GM18498 (cell line): Measurements from ENCODE around the gene GATM.
"Not testable (repeated sequence)": the region's sequence is repeated elsewhere in the genome, so short reads cannot be mapped to it uniquely, and the experiment has no call there.

ENCODE experiments used
- ATAC-seq: cut with Tn5 transposase; IDR thresholded peaks from one replicate; pipeline ENCODE4 v1.9.1; 2021; ENCODE audit warnings: mild to moderate bottlenecking, moderate library complexity; ENCODE audit not compliant: unreplicated experiment

The GATM gene

DNA sequence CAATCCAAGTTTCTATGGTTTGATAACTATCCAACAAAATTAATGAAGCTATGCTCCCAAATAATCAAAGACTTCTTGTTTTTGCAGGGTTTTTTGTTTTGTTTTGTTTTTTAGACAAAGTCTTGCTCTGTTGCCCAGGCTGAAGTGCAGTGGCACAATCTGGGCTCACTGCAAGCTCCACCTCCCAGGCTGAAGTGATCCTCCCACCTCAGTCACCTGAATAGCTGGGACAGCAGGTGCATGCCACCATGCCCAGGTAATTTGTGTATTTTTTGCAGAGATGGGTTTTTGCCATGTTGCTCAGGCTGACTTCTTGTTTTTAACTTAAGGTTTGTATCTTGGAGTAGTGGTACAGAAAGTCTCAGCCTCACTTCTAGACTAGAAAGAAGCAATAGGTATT lies 11.0 kb upstream of the GATM start:
- ATAC-seq, result no peak

DNA sequence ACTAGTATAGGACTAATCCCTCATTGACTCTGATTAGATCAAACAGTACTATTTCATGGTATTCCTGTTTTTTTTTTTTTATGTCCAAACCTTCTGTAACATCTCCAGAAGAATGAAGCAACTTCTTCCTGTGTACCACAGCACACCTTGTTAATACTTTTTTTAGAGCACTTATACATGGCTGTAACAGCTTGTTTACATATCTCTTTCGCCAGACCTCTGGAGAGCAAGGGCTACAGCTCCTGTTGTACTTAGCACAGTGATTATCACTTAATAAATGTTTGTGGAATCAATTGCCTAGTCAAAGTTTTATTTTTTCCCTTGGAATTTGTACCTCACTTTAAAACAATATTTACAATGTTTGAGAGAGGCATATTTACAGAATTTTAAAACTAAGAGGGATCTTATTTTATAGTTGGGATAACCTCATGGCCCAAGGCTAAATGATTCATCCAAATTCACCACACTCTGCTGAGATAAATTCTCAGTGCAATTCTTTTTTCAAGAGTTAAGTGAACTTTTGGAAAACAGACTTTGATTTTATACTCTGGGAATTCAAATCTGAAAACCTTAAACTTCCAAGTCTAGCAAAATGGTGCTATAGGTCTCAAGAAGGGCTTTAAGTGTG lies 9.2 kb upstream of the GATM start:
- no peak for ATAC-seq

DNA sequence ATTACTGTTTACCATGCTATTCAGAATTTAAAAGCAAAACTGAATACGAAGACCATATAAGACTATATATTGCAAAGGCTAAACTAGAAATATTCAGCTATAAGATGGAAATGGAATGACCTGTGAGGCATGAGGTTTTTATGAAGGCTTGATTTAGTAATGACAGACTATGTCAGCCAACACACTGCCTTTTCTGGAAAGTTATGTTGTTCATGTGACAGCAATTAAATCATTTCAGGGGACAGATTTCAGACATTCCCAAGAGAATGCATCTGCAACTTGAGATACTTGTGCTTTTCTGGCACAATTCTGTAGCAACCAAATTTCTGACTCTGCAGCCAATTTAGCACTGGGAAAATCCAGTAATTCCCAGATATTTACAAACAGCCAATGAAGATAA lies 8.6 kb upstream of the GATM start:
- no peak for ATAC-seq

DNA sequence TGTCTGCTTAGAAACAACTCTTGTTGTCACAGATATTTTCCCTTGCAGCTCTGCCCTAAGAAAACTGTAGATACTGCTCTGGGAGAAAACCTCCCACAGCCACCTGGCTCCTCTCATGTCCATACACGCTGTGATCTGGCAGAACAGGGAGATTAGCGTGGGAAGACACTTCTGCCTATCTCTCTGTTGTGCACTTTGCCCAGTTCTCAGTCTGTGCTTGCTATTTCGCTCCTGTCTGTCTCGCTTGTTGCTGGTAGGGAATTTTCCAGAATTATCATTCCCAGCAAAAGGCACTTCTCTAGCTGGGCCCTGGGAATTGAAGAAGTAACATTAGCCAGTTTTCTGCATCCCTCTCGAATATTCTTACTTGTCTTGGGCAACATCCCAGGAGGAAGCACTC lies 8.1 kb upstream of the GATM start:
- ATAC-seq, result no peak

DNA sequence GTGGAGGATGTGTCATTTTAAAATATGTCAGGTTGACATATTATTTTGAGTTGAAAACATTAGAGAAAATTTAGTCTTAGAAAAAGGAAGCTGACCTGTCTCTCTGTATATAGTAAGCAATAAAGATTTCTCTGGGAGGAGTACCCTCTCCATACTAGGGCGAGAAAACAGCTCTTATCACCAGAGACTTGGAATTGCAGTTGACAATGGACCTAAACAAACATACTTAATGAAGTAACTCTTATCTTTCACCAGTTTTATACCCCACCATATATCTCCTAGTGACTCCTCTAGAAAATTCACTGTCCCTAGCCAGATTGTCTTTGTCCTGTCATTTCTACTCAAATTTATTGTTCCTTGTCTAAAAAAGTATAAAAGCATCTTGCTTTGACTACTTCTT lies 7.2 kb upstream of the GATM start:
- ATAC-seq, result no peak

DNA sequence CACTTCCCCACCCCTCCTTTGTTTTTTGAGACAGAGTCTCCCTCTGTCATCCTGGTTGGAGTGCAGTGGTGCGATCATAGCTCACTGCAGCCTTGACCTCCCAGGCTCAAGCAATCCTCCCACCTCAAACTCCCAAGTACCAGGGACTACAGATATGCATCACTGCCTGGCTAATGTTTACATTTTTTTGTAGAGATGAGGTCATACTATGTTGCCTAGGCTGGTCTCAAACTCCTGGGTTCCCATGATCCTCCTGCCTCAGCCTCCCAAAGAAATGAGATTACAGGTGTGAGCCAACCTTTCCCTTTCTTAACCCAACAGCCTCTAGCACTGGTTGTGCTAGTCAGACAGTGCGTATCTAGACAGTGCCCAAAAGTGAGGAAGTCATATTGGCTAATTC lies 6.4 kb upstream of the GATM start:
- ATAC-seq, result no peak

DNA sequence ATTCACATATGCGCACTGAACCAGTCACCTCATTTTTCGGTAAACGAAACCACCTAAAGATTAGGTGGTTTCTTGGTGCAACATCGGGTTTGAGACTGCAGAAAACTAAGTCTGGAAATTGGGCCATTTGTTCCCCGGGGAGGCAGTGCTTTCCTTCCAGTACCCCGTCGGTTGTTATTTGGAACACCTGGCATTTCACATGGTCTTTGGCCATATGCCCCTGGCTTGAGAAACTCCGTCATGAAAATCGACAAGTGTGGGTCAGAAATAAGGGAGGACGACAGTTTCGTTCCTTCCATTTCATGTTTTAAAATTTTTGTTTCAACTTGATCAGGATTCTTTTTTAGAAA lies 544 bp upstream of the GATM start:
- ATAC-seq, result no peak

DNA sequence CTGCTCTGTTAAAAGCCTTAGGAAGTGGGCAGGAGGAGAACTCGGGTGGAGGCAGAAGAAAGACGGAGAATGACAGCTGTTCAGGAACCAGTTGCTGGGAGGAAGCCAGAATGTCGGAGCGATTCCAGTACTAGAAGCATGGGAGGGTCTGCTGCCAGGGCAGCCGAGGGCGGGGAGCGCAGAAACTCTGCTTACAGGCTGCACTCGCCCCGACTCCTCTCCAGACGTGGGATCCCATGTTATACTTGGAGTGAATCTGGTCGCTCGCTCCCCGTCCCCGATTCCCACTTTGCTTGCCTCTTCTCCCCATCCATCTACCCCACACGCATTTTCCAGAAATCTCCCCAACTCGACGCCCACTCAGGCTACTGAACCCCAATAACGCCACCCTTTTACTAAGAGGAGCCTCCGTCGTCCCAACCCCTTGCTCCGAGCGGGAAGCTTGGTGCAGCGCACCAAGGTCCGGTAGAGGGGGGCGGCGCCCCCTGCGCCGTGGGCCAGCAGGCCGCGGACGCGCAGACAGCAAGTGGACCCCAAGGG lies 665 bp downstream of the GATM start:
- peak; percentile 38 for ATAC-seq

DNA sequence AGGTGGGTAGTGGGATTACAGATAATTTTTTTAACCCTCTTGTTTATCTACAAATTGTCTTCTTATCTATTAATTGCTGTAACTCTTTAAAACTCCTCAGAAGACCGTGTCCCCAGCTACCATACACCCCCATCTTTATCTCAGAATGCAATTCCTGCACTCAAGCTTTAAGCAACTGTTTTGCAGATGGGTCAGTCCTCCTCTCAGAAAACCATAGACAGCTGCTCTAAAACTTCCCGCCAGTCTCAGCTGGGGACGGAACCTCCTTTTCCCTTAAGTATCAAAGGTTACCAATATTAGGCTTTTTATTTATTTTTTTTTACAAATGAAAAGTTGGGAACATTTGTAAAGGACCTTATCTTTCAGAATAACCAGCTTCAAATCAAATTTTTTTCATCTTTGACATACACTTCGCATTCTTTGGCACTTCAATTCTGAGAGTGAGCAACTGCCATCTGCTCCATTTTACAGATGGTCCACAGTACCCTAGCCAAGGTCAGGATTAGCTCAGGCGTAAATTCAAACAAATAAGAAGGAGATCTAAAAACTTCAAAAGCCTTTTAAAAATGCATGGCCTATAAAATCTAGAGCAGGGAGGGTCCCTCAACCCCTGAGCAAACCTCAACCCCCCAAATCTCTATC lies 1.3 kb downstream of the GATM start:
- no peak for ATAC-seq

DNA sequence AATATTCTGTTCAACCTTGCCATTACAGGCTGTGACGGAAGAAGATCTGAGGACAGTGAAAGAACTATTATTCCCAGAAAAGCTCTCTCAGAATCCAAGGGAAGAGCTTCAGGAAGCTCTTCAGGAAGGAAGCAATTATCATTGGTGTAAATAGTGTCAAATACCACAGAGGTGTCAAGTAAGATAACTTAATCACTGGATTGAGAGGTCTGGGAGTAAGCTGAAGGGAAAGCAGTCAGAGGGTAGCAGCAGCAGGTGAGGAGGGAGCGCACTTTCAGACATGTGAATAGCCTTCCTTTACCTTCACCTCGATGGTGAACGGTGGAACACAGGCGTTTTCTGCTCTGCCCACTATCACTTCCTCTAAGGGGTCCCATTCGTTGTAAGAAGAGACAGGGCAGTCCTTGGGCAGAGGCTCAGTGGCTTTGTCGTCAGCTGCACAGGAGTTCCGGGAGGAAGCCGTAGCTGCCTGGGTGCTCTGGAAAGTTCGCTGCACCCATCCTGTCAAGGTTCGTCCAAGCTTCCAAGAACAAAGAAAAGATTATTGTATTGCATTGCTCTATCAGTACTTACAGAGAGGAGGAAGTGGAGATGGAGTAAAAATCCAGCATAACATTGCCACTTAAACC lies 1.9 kb downstream of the GATM start:
- no peak for ATAC-seq

DNA sequence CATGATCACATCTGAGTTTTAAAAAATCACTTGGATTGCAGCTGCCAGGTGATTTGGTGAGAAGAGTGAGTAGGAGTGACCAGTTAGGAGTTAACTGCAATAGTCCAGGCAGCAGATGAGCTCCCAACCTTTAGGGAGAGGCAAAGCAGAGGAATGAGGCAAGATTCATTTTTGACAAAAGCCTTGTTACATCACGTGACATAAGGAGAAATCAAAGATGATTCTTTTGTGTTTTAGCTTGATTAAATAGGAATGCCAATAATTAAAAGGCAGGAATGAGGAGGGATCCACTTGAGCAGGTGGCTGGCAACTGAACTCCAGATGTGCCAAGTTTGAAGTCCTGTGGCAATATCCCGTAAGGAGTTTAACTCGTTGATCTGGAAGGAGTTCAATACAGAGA lies 2.5 kb downstream of the GATM start:
- ATAC-seq, result no peak

DNA sequence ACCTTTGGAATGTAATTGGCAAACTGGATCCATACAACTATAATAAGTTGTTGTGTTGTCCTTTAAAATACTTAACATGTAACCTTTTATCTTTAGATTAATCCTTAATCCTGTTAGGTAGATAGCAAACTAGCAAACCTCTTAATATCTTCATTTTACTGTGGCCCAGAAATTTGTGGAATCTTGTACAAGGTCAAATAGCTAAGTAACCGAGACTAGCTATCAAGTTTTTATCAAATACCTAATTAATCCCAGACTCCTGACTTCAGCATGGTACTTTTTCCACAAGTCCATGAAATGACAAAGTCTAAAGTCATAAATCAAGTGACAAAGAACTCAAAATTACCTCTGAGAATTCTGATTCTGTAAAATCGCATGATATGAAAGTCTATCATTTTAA lies 4.4 kb downstream of the GATM start:
- ATAC-seq, result no peak

DNA sequence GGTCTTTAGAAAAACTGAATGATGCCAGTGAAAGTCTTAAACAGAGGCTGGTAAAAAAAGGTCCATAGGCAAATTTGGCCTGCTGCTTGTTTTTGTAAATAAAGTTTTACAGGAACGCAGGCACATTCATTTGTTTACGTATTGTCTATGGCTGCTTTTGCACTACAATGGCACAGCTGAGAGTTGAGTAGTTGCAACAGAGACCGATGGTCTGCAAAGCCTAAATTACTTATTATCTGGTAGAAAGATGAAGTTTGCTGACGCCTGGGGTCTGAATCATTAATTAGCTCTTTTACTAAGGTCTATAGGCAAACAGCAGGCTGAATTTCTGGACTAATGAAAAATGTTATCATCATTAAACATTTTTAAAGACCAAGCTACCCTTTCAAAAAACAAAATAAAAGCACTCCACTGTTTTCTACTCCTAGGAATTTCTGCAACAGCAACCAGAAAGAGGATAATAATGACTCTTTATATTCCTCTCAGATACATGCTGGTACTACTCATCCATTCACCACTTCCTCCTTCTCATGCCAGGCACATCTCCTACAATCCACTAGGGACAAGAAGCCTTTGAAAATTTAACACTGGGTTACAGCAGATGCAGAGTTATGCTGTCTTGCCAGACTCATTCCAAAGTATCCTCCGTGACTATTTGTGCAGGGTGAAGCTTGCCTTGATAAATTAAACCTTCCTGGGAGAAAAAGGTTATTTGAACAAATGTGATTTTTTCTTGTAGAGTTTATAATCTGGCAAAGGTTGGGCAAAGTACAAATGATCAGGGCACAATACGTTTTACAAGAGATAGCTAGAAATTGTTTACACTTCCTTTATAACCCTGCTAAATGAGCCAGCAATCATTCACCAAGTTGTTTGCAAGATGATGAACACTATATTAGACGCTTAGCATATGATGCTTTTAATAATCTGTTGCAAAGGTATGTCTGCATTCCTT lies 6.0 kb downstream of the GATM start:
- ATAC-seq, result no peak

DNA sequence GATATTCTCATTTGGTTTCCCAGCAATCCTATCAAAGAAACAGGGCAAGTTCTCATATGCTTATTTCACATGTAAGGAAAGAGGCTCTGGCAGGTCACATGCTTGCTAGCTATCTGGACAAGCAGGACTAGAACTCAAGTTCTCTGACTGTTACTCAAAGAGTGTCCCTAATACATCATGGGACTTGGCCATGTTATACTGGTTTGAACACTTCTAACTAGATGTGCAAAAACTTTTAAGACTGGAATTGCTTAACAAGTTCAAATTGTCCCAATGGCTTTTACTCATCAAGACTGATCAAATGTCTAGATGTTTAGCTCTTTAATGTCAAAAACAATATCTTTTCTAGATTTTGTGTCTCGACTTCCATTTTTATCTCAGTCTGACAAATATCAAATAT lies 6.8 kb downstream of the GATM start:
- no peak for ATAC-seq

DNA sequence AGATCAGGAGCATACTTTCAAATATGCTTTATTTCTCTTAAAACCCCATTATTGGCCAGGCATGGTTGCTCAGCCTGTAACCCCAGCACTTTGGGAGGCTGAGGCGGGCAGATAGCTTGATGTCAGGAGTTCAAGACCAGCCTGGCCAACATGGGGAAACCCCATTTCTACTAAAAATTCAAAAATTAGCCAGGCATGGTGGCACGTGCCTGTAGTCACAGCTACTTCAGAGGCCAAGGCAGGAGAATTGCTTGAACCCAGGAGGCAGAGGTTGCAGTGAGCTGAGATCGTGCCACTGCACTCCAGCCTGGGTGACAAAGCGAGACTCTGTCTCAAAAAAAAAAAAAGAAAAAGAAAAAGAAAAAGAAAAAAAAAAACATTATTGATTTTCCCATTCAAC lies 8.3 kb downstream of the GATM start:
- not testable (repeated sequence) for ATAC-seq

DNA sequence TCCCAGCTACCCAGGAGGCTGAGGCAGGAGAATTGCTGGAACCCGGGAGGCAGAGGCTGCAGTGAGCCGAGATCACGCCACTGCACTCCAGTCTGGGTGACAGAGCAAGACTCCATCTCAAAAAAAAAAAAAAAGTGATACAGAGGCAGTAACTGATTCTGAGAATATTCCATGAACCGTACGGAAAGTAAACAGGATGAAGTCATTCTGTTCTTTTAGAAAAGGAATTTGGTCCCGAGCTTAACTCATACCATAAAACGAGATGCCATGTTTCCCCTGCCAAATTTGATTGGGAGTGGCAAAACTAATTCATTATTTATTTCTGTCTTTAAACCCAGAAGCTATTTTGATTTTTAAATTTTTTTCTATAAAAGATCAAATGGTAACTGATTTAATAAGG lies 11.1 kb downstream of the GATM start:
- ATAC-seq, result not testable (repeated sequence)

DNA sequence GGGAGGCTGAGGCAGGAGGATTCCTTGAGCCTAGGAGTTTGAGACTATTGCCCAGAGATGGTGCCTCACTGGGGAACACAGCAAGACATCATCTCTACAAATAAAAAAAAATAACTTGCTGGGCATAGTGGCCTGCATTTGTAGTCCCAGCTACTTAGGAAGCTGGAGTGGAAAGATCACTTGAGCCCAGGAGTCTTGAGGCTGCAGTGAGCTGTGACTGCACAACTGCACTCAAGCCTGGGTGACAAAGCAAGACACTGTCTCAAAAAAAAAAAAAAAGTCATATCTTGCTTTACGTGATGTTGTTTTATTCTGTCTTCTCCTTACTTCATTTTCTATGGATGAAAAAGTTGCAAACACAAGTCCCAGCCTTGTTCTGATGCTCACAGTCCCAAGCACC lies 14.1 kb downstream of the GATM start:
- ATAC-seq, result no peak

DNA sequence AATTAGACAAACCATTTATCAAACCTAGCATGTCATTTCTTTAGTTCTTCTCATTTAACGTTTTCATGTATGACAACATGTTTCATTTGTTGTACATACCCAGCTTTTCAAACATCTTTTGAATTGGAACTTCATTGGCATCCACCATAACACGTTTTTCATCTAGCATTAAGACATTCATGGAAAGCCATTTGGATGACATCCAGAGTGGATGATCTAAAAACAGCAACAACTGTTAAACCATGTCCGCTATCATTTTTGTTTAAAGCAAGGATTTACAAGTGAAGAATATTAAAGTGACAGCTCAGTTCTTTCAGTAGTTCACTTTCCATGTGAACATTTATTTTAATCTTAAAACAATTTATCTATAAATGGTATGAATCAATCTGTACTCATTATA lies 14.5 kb downstream of the GATM start:
- no peak for ATAC-seq

DNA sequence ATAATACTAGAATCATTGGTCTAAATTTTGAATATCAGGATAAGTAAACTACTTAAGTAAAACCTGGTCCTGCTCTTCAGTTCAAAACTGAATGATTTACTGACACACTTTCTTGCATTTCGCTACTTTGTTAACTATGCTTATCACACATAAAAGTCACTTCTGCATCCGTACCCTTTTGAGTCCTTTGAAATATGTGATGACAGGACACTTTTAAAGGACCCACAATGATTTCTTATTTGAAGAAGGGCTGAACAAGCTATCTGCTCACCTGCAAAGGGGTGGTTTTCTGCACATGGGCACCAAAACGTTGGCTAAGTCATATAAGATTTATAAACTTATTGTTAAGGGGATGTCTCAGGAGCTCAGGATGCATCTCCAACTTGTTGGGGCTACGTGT lies 15.0 kb downstream of the GATM start:
- ATAC-seq, result no peak

DNA sequence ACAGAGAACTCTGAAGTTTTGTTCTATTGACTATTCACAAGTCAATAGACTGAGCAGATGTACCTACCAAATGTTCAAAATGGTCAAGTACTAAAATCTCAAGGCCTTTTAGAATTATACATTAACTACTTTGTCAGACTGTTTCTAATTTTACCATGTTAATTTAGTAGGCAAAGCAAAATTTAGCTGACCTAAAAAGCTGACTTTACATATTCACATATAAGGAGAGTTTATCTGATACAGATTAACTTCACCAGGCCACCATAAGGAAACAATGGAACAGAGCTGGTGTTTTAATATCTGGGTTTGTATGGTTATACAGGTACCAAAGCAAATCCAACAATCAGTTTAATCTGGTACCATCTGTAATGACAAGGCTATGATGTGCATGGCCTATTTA lies 15.9 kb downstream of the GATM start:
- no peak for ATAC-seq

DNA sequence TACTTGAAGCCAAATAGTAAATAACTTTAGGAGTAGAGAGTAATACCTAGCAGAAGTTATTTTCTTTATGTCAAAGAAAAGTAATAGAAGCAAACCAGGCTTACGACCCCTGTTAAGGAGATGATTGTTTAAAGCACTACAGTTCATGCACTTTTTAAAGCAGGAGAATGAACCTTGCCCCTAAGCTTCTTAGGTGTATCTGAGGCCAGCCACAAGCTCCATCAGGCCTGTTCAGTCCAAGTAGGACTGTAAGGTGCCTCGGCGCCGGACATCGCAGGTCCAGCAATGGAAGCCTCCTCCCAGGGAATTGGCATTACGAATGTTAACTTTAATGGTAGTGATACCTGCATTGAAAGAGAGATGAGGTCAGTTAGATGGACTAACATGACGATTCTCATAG lies 16.5 kb downstream of the GATM start:
- ATAC-seq, result no peak
